ENCODE data around the gene ZNF536. TPM values are rescaled to one million over a fixed set of nuclear protein-coding genes. Genes with fewer than 3 reads are reported as not detected.
"Not testable (repeated sequence)": the region's sequence is repeated elsewhere in the genome, so short reads cannot be mapped to it uniquely, and the experiment has no call there.

Gene ZNF536
- total RNA-seq, 2 donors from 2014 or later, result 0.79 to 2.5 TPM

GRCh38 chr19:30490760-30491159, 118.6 kb downstream of the ZNF536 start:
- ATAC-seq (no peak), DNase-seq (no peak)
- intact Hi-C loops (cut with DNase I, micrococcal nuclease), result no loop called here

GRCh38 chr19:30492586-30493270, 120.5 kb downstream of the ZNF536 start:
- intact Hi-C loops (cut with DNase I, micrococcal nuclease), result no loop called here
- DNase-seq (no peak), ATAC-seq (no peak)

GRCh38 chr19:30497034-30497433, 124.8 kb downstream of the ZNF536 start:
- ATAC-seq (no peak), DNase-seq (no peak)

GRCh38 chr19:30498085-30498484, 125.9 kb downstream of the ZNF536 start:
- intact Hi-C loops (cut with DNase I, micrococcal nuclease); ATAC-seq; DNase-seq: not testable (repeated sequence)

More at GRCh38 chr19:30497034-30497433, 124.8 kb downstream of the ZNF536 start:
- intact Hi-C loops (cut with DNase I, micrococcal nuclease), result no loop called here

GRCh38 chr19:30498707-30499106, 126.5 kb downstream of the ZNF536 start:
- intact Hi-C loops (cut with DNase I, micrococcal nuclease), result no loop called here
- DNase-seq, result no peak
- ATAC-seq, result no peak

GRCh38 chr19:30504272-30504671, 132.1 kb downstream of the ZNF536 start:
- ATAC-seq, result no peak
- intact Hi-C loops (cut with DNase I, micrococcal nuclease), result no loop called here
- no peak for DNase-seq

- intact Hi-C loops (cut with DNase I, micrococcal nuclease), result no loop called here
- ATAC-seq (no peak), DNase-seq (no peak)
These were observed 140.2 kb downstream of the ZNF536 start for GRCh38 chr19:30512176-30513081.

- ATAC-seq (no peak), DNase-seq (no peak)
- intact Hi-C loops (cut with DNase I, micrococcal nuclease), result no loop called here
These were observed 140.9 kb downstream of the ZNF536 start for GRCh38 chr19:30513082-30513411.

GRCh38 chr19:30516111-30516510, 143.9 kb downstream of the ZNF536 start:
- no peak for ATAC-seq
- intact Hi-C loops (cut with DNase I, micrococcal nuclease), result no loop called here
- DNase-seq, result no peak

GRCh38 chr19:30516531-30516930, 144.3 kb downstream of the ZNF536 start:
- ATAC-seq (no peak), DNase-seq (no peak)
- intact Hi-C loops (cut with DNase I, micrococcal nuclease), result no loop called here

GRCh38 chr19:30518965-30519606, 146.9 kb downstream of the ZNF536 start:
- no peak for DNase-seq
- intact Hi-C loops (cut with DNase I, micrococcal nuclease), result no loop called here

GRCh38 chr19:30519607-30520205, 147.5 kb downstream of the ZNF536 start:
- intact Hi-C loops (cut with DNase I, micrococcal nuclease), result no loop called here
- ATAC-seq, result no peak
- no peak for DNase-seq

More at GRCh38 chr19:30518965-30519606, 146.9 kb downstream of the ZNF536 start:
- no peak for ATAC-seq

- ATAC-seq (no peak), DNase-seq (no peak)
These were observed 148.7 kb downstream of the ZNF536 start for GRCh38 chr19:30520735-30521479.

GRCh38 chr19:30521937-30522336, 149.8 kb downstream of the ZNF536 start:
- intact Hi-C loops (cut with DNase I, micrococcal nuclease), result no loop called here
- no peak for ATAC-seq
- no peak for DNase-seq

More at GRCh38 chr19:30520735-30521479, 148.7 kb downstream of the ZNF536 start:
- intact Hi-C loops (cut with DNase I, micrococcal nuclease), result no loop called here

GRCh38 chr19:30522341-30522740, 150.2 kb downstream of the ZNF536 start:
- intact Hi-C loops (cut with DNase I, micrococcal nuclease), result no loop called here
- ATAC-seq (no peak), DNase-seq (no peak)

GRCh38 chr19:30523791-30524190, 151.6 kb downstream of the ZNF536 start:
- DNase-seq (no peak), ATAC-seq (no peak)
- intact Hi-C loops (cut with DNase I, micrococcal nuclease), result no loop called here

GRCh38 chr19:30525383-30525782, 153.2 kb downstream of the ZNF536 start:
- intact Hi-C loops (cut with DNase I, micrococcal nuclease), result no loop called here
- DNase-seq, result no peak
- no peak for ATAC-seq

GRCh38 chr19:30528919-30529318, 156.7 kb downstream of the ZNF536 start:
- no peak for ATAC-seq
- intact Hi-C loops (cut with DNase I, micrococcal nuclease), result no loop called here
- DNase-seq, result no peak

GRCh38 chr19:30529876-30530275, 157.7 kb downstream of the ZNF536 start:
- no peak for ATAC-seq
- intact Hi-C loops (cut with DNase I, micrococcal nuclease), result no loop called here

More at GRCh38 chr19:30529876-30530275, 157.7 kb downstream of the ZNF536 start:
- no peak for DNase-seq

All from left colon (tissue), 2 donors.